Endothelial cell of umbilical vein (primary cell): ENCODE measurements around the gene AP4M1.

Experiments
- EZH2 ChIP-seq: IDR thresholded peaks from 2 replicates; pipeline ENCODE4 v1.6.1; 2012; ENCODE audit warnings: borderline replicate concordance, low read depth, mild to moderate bottlenecking, moderate library complexity, low read length, inconsistent platforms; ENCODE audit not compliant: severe bottlenecking
- GATA2 ChIP-seq: IDR thresholded peaks from 2 replicates; pipeline ENCODE4 v1.7.0; 2011; ENCODE audit warnings: low read depth, mild to moderate bottlenecking, moderate library complexity, mixed read lengths, low read length; ENCODE audit not compliant: insufficient read length, insufficient read depth
- POLR2A ChIP-seq: IDR thresholded peaks from 2 replicates; pipeline ENCODE4 v1.6.1; 2012; ENCODE audit warnings: low read depth, mild to moderate bottlenecking, control low read depth, low read length
- POLR2AphosphoS5 ChIP-seq: IDR thresholded peaks from 2 replicates; pipeline ENCODE4 v1.6.1; 2012; ENCODE audit warnings: low read depth, mild to moderate bottlenecking, control low read depth, low read length, moderate library complexity; ENCODE audit not compliant: insufficient read depth
- TF ChIP-seq, protein P1 (sequence below), 2 donors: IDR thresholded peaks; 1 replicate in 1 of 2; 2 replicates in 1 of 2; pipeline ENCODE4 v1.5.1; 2011; ENCODE audit warnings: low read length in 2 of 2, mild to moderate bottlenecking in 2 of 2, moderate library complexity in 2 of 2, control low read depth in 1 of 2, inconsistent platforms in 1 of 2, low read depth in 1 of 2; ENCODE audit not compliant: insufficient read depth in 1 of 2; ENCODE audit errors: extremely low read depth in 1 of 2

- TF ChIP-seq, protein P1, sequence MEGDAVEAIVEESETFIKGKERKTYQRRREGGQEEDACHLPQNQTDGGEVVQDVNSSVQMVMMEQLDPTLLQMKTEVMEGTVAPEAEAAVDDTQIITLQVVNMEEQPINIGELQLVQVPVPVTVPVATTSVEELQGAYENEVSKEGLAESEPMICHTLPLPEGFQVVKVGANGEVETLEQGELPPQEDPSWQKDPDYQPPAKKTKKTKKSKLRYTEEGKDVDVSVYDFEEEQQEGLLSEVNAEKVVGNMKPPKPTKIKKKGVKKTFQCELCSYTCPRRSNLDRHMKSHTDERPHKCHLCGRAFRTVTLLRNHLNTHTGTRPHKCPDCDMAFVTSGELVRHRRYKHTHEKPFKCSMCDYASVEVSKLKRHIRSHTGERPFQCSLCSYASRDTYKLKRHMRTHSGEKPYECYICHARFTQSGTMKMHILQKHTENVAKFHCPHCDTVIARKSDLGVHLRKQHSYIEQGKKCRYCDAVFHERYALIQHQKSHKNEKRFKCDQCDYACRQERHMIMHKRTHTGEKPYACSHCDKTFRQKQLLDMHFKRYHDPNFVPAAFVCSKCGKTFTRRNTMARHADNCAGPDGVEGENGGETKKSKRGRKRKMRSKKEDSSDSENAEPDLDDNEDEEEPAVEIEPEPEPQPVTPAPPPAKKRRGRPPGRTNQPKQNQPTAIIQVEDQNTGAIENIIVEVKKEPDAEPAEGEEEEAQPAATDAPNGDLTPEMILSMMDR (IDR thresholded peaks at IDR 0.05; ENCODE audit: extremely low read depth in 1 of 2, insufficient read depth in 1 of 2, low read depth in 1 of 2, low read length in 2 of 2) = no peak
- TF ChIP-seq EZH2 = no peak
- no peak for TF ChIP-seq POLR2A
- no peak for TF ChIP-seq POLR2AphosphoS5
- TF ChIP-seq GATA2 = no peak
These were observed 9.7 kb downstream of the AP4M1 start for GRCh38 chr7:100111156-100111555.
